ENCODE results near the gene TSHZ2.

Gene TSHZ2

GRCh38 chr20:53284256-53284655 is 312.1 kb downstream of the TSHZ2 start:
- no peak for DNase-seq (ENCODE audit: low spot score)

DNA sequence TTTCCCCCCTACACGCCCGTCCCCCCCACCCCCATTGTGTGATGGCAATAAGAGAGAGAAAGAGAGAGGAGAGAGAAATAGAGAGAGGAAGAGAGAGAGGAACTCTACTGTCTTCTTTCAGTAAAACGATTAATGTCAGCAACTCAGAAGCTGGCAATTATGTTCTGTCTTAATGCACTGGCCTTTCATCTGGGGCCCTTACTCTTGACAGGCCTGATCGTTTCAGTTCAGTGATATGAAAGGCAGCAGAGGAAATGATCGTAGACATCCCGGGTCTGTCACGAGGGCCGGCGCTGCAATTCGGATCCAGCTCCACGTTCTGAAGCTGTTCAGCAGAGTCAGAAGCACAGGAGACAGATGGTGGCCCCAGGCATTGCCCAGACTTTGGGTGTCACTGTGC is 312.5 kb downstream of the TSHZ2 start:
- DNase-seq (ENCODE audit: low spot score): no peak

DNA sequence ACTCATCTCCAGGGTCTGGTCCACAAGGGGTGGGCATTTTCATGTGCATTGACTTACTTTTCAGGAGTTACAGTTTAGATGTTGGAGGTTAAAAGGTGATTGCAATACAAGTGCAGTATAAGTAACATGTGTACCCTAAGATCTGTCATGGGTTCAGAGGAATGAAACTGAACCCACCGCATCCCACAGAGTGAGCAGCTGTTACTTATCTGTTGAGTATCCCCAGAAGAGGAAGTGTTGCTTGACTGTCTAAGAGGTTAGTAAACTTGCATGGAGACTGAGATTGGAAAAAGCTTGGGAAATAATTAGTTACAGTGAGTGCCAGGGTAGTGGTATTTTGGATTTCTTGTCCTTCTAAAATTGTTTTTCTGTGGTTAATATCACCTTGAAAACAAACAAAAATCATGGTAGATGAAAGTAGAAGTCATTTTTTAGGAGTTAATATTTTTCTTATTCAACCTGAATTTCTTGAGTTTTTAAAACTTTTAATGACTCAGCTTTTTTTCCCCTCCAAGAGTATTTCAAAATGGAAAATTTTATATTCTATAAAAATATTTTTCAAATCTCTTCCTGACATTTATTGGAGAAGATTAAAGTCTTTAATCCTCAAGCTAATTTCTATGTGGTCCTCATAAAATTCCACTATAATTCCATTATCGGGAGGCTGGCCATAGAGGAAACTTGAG is 315.3 kb downstream of the TSHZ2 start:
- DNase-seq (ENCODE audit: low spot score): no peak

GRCh38 chr20:53291548-53291947 is 319.4 kb downstream of the TSHZ2 start:
- DNase-seq (ENCODE audit: low spot score): peak; percentile 8

DNA sequence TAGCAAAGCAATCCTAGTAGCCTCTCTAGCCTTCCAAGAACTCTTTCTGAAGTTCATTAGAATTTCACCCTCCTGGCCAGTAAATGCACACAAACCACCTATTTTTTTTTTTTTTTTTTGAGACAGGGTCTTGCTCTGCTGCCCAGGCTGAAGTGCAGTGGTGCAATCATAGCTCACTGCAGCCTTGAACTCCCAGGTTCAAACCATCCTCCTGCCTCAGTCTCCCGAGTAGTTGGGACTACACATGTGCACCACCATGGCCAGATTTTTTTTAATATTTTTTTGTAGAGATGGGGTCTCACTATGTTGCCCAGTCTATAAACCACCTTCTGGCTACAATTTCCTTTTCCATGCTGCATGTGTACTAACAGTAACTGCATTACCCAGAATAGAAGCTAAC is 320.2 kb downstream of the TSHZ2 start:
- DNase-seq (ENCODE audit: low spot score): no peak

DNA sequence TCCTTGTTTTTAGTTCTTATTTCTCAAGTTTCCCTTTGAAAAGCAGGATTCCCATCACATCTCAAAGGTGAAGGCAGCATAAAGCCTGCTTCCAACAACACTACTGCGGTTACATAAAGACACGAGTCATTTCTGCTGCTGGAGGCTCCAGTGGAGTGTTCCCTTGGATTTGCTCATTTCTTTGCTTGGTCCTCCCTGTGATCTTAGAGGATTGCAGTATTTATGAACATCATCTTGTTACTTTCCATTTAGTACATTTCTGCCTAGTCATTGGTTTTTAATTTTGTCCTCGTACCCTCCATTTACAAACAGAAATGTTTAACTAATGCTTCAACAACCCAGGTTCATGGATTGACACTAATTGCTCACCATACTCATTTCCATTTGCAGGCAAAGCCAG is 322.6 kb downstream of the TSHZ2 start:
- no peak for DNase-seq (ENCODE audit: low spot score)

- DNase-seq (ENCODE audit: low spot score): no peak
These were observed 323.9 kb downstream of the TSHZ2 start for GRCh38 chr20:53296025-53296424.

DNA sequence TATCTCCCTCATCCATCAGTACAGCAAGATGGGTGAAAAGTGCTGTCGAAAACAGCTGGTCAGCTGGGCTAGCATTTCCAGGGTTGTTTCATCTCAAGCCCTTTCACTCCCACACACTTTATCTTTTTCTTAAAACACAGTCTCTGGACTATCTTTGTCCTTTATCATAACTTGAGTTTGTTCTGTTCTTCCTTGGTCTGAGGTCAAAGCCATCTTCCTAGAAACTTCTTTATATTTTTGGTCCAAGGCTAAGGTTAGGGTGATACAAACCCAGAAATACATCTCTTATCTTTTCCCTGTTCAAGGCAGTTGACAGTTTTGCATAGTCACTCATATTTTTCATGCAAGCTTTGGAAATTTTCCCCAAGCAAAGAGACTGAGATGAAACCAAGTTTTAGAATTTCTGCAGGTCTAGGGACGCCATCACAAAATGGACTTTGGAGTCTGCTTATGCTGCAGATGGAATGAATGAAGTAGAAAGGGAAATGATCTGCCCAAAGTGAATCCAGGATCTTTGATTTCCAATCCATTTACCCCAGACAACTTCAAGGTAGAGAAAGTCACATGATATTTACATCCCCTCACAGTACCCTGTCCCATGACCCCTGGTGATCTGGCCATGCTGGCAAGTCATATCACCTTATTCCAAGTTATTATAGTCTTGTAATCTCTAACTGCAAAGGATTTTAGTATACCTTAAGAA is 324.4 kb downstream of the TSHZ2 start:
- no peak for DNase-seq (ENCODE audit: low spot score)

DNA sequence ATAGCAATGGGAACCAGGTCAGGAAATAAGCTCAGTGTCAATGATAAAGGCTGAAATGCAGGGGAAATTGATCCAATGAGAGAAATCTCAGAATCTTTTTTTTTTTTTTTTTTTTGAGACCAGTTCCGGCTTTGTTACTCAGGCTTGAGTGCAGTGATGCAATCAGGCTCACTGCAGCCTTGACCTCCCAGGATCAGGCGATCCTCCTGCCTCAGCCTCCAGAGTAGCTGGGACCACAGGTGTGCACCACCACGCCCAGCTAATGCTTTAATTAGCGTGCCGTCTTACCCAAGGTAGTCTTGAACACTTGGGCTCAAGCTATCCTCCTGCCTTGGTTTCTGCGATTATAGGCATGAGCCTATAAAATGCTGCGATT is 325.0 kb downstream of the TSHZ2 start:
- no peak for DNase-seq (ENCODE audit: low spot score)

GRCh38 chr20:53298260-53298659 is 326.1 kb downstream of the TSHZ2 start:
- no peak for DNase-seq (ENCODE audit: low spot score)

DNA sequence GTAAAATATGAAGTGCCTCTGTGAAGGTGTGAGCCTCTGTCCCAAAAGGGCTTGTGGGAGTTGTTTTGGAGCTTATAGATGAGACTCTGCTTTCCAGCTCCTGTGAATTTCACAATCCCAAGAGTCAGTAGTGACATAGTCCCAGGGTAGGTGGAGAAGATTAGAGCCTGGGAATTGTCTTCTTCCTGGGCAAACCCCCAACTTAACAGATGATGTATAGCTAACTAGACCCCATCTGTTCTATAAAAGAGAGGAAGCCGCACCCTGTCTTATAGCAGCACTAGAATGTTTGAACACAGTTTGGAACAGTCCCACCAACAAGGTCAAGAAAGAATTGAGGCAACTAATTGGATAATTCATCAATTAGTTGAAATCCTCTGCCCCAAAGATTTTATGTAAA is 326.8 kb downstream of the TSHZ2 start:
- DNase-seq (ENCODE audit: low spot score): no peak

DNA sequence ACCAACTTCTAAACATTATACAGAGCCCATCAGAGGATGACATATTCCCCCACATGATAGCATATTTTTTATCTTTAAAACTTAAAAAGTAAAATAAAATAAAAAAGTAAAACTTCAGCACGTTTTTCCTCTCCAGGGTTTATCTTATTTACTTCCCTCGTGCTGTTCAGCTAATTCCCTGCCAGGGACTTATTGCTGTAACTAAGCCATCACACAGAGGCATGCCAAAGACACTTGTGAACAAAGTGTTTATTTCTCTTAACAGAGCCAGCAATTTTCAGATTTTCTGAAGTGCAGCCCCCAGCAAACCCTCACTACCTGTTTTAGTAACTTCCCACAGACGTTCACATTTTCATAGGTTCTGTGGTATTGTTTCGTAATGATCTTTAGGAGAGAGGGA is 327.7 kb downstream of the TSHZ2 start:
- no peak for DNase-seq (ENCODE audit: low spot score)

GRCh38 chr20:53301869-53302268 is 329.7 kb downstream of the TSHZ2 start:
- no peak for DNase-seq (ENCODE audit: low spot score)

GRCh38 chr20:53302695-53303412 is 330.7 kb downstream of the TSHZ2 start:
- DNase-seq (ENCODE audit: low spot score): no peak

GRCh38 chr20:53303413-53303760 is 331.2 kb downstream of the TSHZ2 start:
- no peak for DNase-seq (ENCODE audit: low spot score)

DNA sequence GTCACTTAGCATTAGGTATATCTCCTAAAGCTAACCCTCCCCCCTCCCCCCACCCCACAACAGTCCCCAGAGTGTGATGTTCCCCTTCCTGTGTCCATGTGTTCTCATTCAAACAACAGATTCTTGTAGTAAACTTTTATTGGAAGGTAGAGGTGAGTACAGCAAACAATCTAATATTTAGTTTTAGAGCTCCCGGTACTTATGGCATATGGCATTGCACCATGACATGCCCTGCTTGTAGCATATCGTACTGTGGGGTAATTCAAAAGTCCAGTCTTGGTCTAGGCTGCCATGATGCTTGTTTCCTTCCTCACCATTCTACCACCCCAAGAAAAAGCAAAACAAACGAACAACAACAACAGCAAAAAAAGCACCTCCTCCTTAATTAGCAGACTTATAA is 332.0 kb downstream of the TSHZ2 start:
- no peak for DNase-seq (ENCODE audit: low spot score)

GRCh38 chr20:53306192-53306805 is 334.1 kb downstream of the TSHZ2 start:
- DNase-seq (ENCODE audit: low spot score): no peak

DNA sequence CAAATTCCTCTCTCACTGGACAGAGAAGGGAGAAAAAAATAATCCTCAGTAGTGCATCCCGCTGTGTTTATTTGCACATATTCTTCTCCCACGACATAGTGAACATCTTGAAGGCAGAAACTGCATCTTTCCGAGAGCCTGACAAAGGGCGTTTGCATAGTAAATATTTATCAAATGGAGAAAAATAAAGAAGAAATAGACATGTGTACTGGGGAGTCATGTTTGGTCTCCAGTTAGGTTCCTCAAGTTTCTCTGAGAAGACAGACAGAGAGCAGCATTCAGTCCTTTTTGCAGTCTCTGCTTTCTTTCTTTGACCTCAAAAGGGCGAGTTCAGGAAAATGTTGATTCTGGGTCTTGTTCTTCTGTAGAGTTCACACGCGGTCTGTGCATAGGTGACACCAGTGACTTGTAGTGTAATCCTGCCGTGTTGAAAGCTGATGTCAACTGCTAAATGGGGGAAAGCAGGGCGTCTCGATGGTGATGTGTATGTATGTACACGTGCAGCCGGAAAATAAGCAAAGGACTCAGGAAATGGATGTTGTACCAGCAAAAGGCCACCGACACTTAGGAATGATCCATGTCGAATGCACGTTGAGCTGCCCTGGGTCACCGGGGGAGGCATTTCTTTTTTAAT is 335.9 kb downstream of the TSHZ2 start:
- DNase-seq (ENCODE audit: low spot score): no peak

DNA sequence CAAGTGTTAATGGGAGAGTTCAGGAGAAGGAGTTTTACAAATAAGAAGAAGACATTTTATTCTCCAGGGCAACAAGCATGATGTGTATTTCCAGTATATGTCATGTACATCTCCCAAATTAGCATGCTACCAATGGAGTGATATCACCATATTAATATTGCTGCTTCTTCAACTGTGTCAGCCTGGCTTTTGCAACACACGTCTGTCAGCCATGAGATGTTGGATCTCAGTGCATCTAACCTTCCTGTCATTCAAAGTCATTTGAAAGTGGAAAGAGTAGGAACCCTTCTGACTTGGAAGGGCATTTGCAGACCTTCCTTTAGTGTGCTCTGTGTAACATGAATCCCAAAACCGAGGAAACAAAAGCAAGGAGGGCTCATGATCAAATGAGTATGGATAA is 337.4 kb downstream of the TSHZ2 start:
- no peak for DNase-seq (ENCODE audit: low spot score)

GRCh38 chr20:53312957-53313356 is 340.8 kb downstream of the TSHZ2 start:
- no peak for DNase-seq (ENCODE audit: low spot score)

GRCh38 chr20:53316206-53316937 is 344.2 kb downstream of the TSHZ2 start:
- no peak for DNase-seq (ENCODE audit: low spot score)

GRCh38 chr20:53319200-53319599 is 347.0 kb downstream of the TSHZ2 start:
- no peak for DNase-seq (ENCODE audit: low spot score)
